GM19452 (cell line): ENCODE measurements around the gene TIAM2.
"Not testable (repeated sequence)": the region's sequence is repeated elsewhere in the genome, so short reads cannot be mapped to it uniquely, and the experiment has no call there.

Experiments
- ATAC-seq: cut with Tn5 transposase; IDR thresholded peaks from one replicate; pipeline ENCODE4 v1.9.1; 2021; ENCODE audit not compliant: unreplicated experiment

Gene TIAM2

GRCh38 chr6:154989448-154989847, 5.7 kb upstream of the TIAM2 start:
- no peak for ATAC-seq

- ATAC-seq = no peak
Observed at GRCh38 chr6:154991207-154991606, 3.9 kb upstream of the TIAM2 start.

GRCh38 chr6:154993026-154993425, 2.1 kb upstream of the TIAM2 start:
- ATAC-seq = no peak

GRCh38 chr6:154993710-154994109, 1.4 kb upstream of the TIAM2 start:
- no peak for ATAC-seq

GRCh38 chr6:154994836-154995253, 270 bp upstream of the TIAM2 start:
- ATAC-seq = no peak

- no peak for ATAC-seq
Observed at GRCh38 chr6:154996016-154996590, 988 bp downstream of the TIAM2 start.

- ATAC-seq = no peak
Observed at GRCh38 chr6:154996841-154997311, 1.8 kb downstream of the TIAM2 start.

GRCh38 chr6:154998855-154999254, 3.7 kb downstream of the TIAM2 start:
- no peak for ATAC-seq

GRCh38 chr6:155001482-155001881, 6.4 kb downstream of the TIAM2 start:
- no peak for ATAC-seq

GRCh38 chr6:155001934-155002333, 6.8 kb downstream of the TIAM2 start:
- ATAC-seq = no peak

GRCh38 chr6:155003476-155003875, 8.4 kb downstream of the TIAM2 start:
- ATAC-seq = no peak

- no peak for ATAC-seq
Observed at GRCh38 chr6:155004017-155004416, 8.9 kb downstream of the TIAM2 start.

- ATAC-seq = no peak
Observed at GRCh38 chr6:155004576-155005372, 9.7 kb downstream of the TIAM2 start.

- no peak for ATAC-seq
Observed at GRCh38 chr6:155008625-155009024, 13.5 kb downstream of the TIAM2 start.

- no peak for ATAC-seq
Observed at GRCh38 chr6:155010940-155011339, 15.8 kb downstream of the TIAM2 start.

- ATAC-seq = no peak
Observed at GRCh38 chr6:155011809-155012291, 16.7 kb downstream of the TIAM2 start.

GRCh38 chr6:155013457-155013876, 18.4 kb downstream of the TIAM2 start:
- ATAC-seq = no peak

GRCh38 chr6:155014137-155014536, 19.0 kb downstream of the TIAM2 start:
- no peak for ATAC-seq

GRCh38 chr6:155014670-155015300, 19.7 kb downstream of the TIAM2 start:
- ATAC-seq = no peak

- ATAC-seq = not testable (repeated sequence)
Observed at GRCh38 chr6:155018415-155018814, 23.3 kb downstream of the TIAM2 start.

GRCh38 chr6:155021680-155022079, 26.6 kb downstream of the TIAM2 start:
- ATAC-seq = no peak

- no peak for ATAC-seq
Observed at GRCh38 chr6:155022721-155023120, 27.6 kb downstream of the TIAM2 start.
